K562 (cell line): ENCODE results near the gene C2CD4C. TPM values are rescaled to one million over a fixed set of nuclear protein-coding genes. Genes with fewer than 3 reads are reported as not detected.

Experiments
- ATAC-seq: fragments of 200-7000 bp; cut with Tn5 transposase; 3 replicates; pipeline ENCODE4 v1.9.1; 2020; ENCODE audit warnings: moderate library complexity
- BruUV-seq: library from RNA; stranded (reverse); fragments of 400-500 nt; replicated peaks from 2 replicates; lab custom pipeline; 2021; lab: Mats Ljungman, UMichigan
- CTCF ChIA-PET: fragments of 300-600 bp; formaldehyde crosslinking; extraction: SDS; loops from one replicate; lab custom pipeline; 2021; ENCODE audit warnings: low intra/inter-chr PET ratio; lab: Yijun Ruan, JAX
- POLR2A ChIA-PET: fragments of 300-600, 350-650 bp; sonication (Branson Sonifier 250); formaldehyde crosslinking; extraction: SDS; loops from one replicate; lab custom pipeline; 2021; ENCODE audit warnings: antibody characterized with exemption, inconsistent platforms; lab: Yijun Ruan, JAX
- DNase-seq, 4 experiments: peaks; one replicate each; pipeline versions ENCODE4 v3.0.0 to v3.0.0-alpha.2; 2011 to 2018; ENCODE audit warnings: low spot score in 3 of 4, mixed read lengths in 3 of 4; ENCODE audit errors: extremely low read depth in 1 of 4
- FAIRE-seq: peaks from 2 replicates; lab custom pipeline; 2011; peaks lifted over from hg19 to GRCh38; lab: Jason Lieb, UNC
- H2AFZ ChIP-seq: 2 replicates; pipeline ENCODE4 v1.6.0; 2011; ENCODE audit warnings: low read depth, low read length, control low read depth, inconsistent platforms
- H3K27ac ChIP-seq: fragments of 200-600 bp; 3 replicates; pipeline ENCODE4 v1.8.0; 2011; ENCODE audit warnings: low read depth, mild to moderate bottlenecking, control low read depth, inconsistent platforms, low read length, moderate library complexity, mixed read lengths; ENCODE audit errors: extremely low read depth
- H3K27me3 ChIP-seq, 2 experiments: fragments of 300-600 bp in 1 of 2; 2 replicates in 1 of 2; 3 replicates in 1 of 2; pipeline versions ENCODE4 v1.6.0 to v1.8.0; 2011; ENCODE audit warnings: inconsistent platforms in 2 of 2, low read length in 2 of 2, mild to moderate bottlenecking in 1 of 2, mixed read lengths in 1 of 2, moderate library complexity in 1 of 2; ENCODE audit not compliant: control insufficient read depth in 2 of 2, insufficient read depth in 2 of 2
- H3K36me3 ChIP-seq: fragments of 300-600 bp; 3 replicates; pipeline ENCODE4 v1.8.0; 2011; ENCODE audit warnings: mild to moderate bottlenecking, low read length, inconsistent platforms; ENCODE audit not compliant: control insufficient read depth, insufficient read depth
- H3K4me1 ChIP-seq, 2 experiments: fragments of 200-600 bp in 1 of 2; replicated peaks in 1 of 2; 2 replicates in 1 of 2; 3 replicates in 1 of 2; pipeline versions ENCODE4 v1.5.1 to v1.8.0; 2011; ENCODE audit warnings: inconsistent platforms in 2 of 2, low read length in 2 of 2, mild to moderate bottlenecking in 1 of 2, mixed read lengths in 1 of 2, moderate library complexity in 1 of 2; ENCODE audit not compliant: control insufficient read depth in 2 of 2, insufficient read depth in 2 of 2
- H3K4me2 ChIP-seq: 2 replicates; pipeline ENCODE4 v1.6.1; 2011; ENCODE audit warnings: low read length, control low read depth, inconsistent platforms, mixed read lengths; ENCODE audit not compliant: insufficient read depth
- H3K4me3 ChIP-seq: fragments of 200-600 bp; sonication (generic), shearing (Covaris generic); 2 replicates; pipeline ENCODE4 v1.5.1; 2016; ENCODE audit warnings: control low read depth, inconsistent platforms
- H3K79me2 ChIP-seq: fragments of 200-600 bp; 3 replicates; pipeline ENCODE4 v1.8.0; 2011; ENCODE audit warnings: low read length, inconsistent platforms; ENCODE audit not compliant: control insufficient read depth, insufficient read depth
- H3K9ac ChIP-seq, 2 experiments: 2 replicates each; pipeline versions ENCODE4 v1.6.0 to v1.6.1; 2011; ENCODE audit warnings: low read depth in 2 of 2, low read length in 2 of 2, control low read depth in 1 of 2, inconsistent platforms in 1 of 2, mild to moderate bottlenecking in 1 of 2, mixed read lengths in 1 of 2; ENCODE audit not compliant: insufficient read depth in 1 of 2
- H3K9me1 ChIP-seq: one replicate; pipeline ENCODE4 v1.6.0; 2011; ENCODE audit warnings: inconsistent platforms, mild to moderate bottlenecking, low read length, moderate library complexity; ENCODE audit not compliant: control insufficient read depth, insufficient read depth
- H3K9me3 ChIP-seq: replicated peaks from 2 replicates; pipeline ENCODE4 v1.5.1; 2011; ENCODE audit warnings: low read depth, low read length, inconsistent platforms; ENCODE audit not compliant: control insufficient read depth, insufficient read depth
- H4K20me1 ChIP-seq: replicated peaks from 2 replicates; pipeline ENCODE4 v1.6.1; 2011; ENCODE audit warnings: low read length, inconsistent platforms, mixed read lengths; ENCODE audit not compliant: control insufficient read depth, insufficient read depth
- CREB1 ChIP-seq, 2 experiments: sonication (generic) in 1 of 2; formaldehyde crosslinking in 1 of 2; IDR thresholded peaks; 2 replicates each; pipeline versions ENCODE4 v1.6.1 to v1.8.0; 2012 to 2022; ENCODE audit warnings: inconsistent platforms in 1 of 2, mild to moderate bottlenecking in 1 of 2, missing genetic modification reagents in 1 of 2, moderate library complexity in 1 of 2
- ELF2 ChIP-seq: fragments of 250-450 bp; sonication (Bioruptor Pico); IDR thresholded peaks from 2 replicates; pipeline ENCODE4 v1.5.0; 2021; ENCODE audit warnings: mild to moderate bottlenecking
- FIP1L1 ChIP-seq: fragments of 200-400 bp; formaldehyde crosslinking; IDR thresholded peaks from 2 replicates; pipeline ENCODE4 v1.6.1; 2018; ENCODE audit warnings: mild to moderate bottlenecking, low read depth, low read length; ENCODE audit not compliant: poor library complexity, severe bottlenecking
- FOXA3 ChIP-seq, 2 experiments: fragments of 450-650 bp in 1 of 2; sonication (generic) in 1 of 2; formaldehyde crosslinking; IDR thresholded peaks in 1 of 2; conservative IDR thresholded peaks in 1 of 2; 2 replicates each; pipeline versions ENCODE4 v1.4.0 to v1.8.0; 2020 to 2022; ENCODE audit warnings: mild to moderate bottlenecking in 2 of 2, missing genetic modification reagents in 1 of 2
- HDAC2 ChIP-seq: fragments of 450-650 bp; IDR thresholded peaks from 2 replicates; pipeline ENCODE4 v1.6.1; 2016; ENCODE audit warnings: mild to moderate bottlenecking
- MCM5 ChIP-seq: fragments of 450-650 bp; IDR thresholded peaks from 2 replicates; pipeline ENCODE4 v1.6.1; 2016; ENCODE audit warnings: low read depth
- PHF21A ChIP-seq: fragments of 450-650 bp; IDR thresholded peaks from 2 replicates; pipeline ENCODE4 v1.6.1; 2017; ENCODE audit warnings: low read depth, borderline replicate concordance
- RCOR1 ChIP-seq, 2 experiments: IDR thresholded peaks; 2 replicates each; pipeline ENCODE4 v1.6.1; 2012; ENCODE audit warnings: low read depth in 2 of 2, low read length in 2 of 2, borderline replicate concordance in 1 of 2, improper control_type of control experiment in 1 of 2
- RUNX1 ChIP-seq: sonication (generic); IDR thresholded peaks from 2 replicates; pipeline ENCODE4 v1.6.1; 2016; ENCODE audit warnings: antibody characterized with exemption, low read depth
- U2AF2 ChIP-seq: fragments of 200-400 bp; formaldehyde crosslinking; optimal IDR thresholded peaks from 2 replicates; pipeline ENCODE3; 2017; ENCODE audit warnings: low read depth, mild to moderate bottlenecking, low read length
- WGBS: fragments of 100-300 bp; shearing (Covaris generic); methylation state at CpG from one replicate; pipeline ENCODE4 v1.1.6; 2016; ENCODE audit warnings: low coverage, mixed read lengths; ENCODE audit not compliant: insufficient coverage; ENCODE audit errors: missing lambda C conversion rate; 5-methylcytosine and 5-hydroxymethylcytosine counted together
- in situ Hi-C: fragments of 300-500 bp; cut with MboI; formaldehyde crosslinking; loops from 4 replicates; pipeline ENCODE4 v1.15.0; 2018; ENCODE audit warnings: inconsistent platforms, mixed read lengths
- intact Hi-C: fragments of 100-400 bp; cut with micrococcal nuclease; formaldehyde crosslinking; loops from 2 replicates; pipeline ENCODE4 v1.14.2; 2022
- polyA plus RNA-seq, 8 experiments: library from polyadenylated mRNA; depleted of rRNA in 4 of 8; stranded (reverse) in 5 of 8; unstranded in 3 of 8; fragments of >200 nt; fragmentation: Nextera tagmentation in 2 of 8; fragmentation: Illumina TruSeq in 1 of 8; extraction: Ambion mirVana in 2 of 8; extraction: Trizol in 1 of 8; gene quantifications; 2 replicates each; pipeline versions ENCODE4 v1.2.1 to v1.2.3, GENCODE V29; 2011 to 2014; ENCODE audit warnings: inconsistent platforms in 1 of 8, missing spikeins in 1 of 8
- total RNA-seq, 7 experiments: library from RNA; depleted of rRNA in 6 of 7; stranded (reverse); fragments of >200 nt in 6 of 7; fragmentation: Illumina TruSeq in 2 of 7; extraction: Trizol in 2 of 7; gene quantifications; 2 replicates each; pipeline versions ENCODE4 v1.2.1 to v1.2.3, GENCODE V29; 2011 to 2021; ENCODE audit warnings: low replicate concordance in 1 of 7

C2CD4C gene
- total and polyA plus RNA-seq, 9 of the 15 experiments (the other 6 are each of a cell fraction or from before 2014, with no cell fraction given): 0.01 to 0.07 TPM; not detected in 7

DNA sequence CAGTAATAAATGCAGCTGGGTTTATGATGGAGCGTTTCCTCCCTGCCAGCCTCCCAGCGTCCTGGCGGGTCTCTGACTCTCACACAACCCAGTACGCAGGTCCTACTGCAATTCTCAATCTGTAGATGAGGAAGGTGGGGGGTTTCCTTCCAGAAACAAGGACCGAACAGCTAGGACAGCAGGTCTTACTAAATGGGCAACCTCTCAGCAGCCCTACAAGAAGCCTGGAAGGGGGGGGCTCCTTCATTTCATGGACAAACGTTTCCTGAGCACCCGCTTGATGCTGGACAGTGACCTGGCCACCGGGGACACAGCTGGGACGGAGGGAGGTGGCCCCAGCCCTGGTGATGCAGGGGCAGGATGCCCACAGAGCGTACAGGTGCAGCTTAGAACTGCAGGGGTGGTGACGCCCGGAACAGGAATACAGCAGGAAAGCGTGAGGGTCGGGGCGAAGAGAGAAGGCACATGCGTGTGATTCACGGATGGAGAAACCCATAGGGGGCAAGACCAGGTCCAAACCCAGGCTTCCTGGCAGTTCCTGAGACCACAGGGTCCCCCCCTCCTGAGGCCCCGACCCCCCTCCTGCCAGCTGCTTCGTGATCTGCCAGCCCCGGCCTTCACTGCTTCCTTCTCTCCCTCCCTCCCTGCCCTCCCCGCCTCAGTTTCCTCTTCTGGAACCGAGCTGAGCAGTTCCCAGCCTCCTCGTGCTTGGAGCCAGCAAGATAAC is 732 bp upstream of the C2CD4C start:
- FAIRE-seq (no peak), DNase-seq (peak in 1 of 4 experiments; percentile 13), ATAC-seq (no peak)
- Histone ChIP-seq H3K79me2 (no peaks in the 10 kb centered on the region), H4K20me1 (0 out of 2 replicates have a peak, but pooled peaks cover 9% of the 10 kb centered on the region), H3K9me1 (no peaks in the 10 kb centered on the region), H3K4me3 (no peak overlapping the region), H3K36me3 (no peaks in the 10 kb centered on the region), H3K27ac (no peak overlapping the region), H3K9ac (0 out of 4 replicates have a peak overlapping the region, but pooled peaks of 1 of the 2 experiments have one; percentile 10), H3K27me3 (peaks cover 31 to 73% of the 10 kb centered on the region in 2 experiments), H3K4me2 (no peak overlapping the region; the same call in 1 of the 2 replicates), H3K9me3 (no peaks in the 10 kb centered on the region), H2AFZ (no peak overlapping the region), H3K4me1 (peaks cover 3 to 65% of the 10 kb centered on the region in 2 experiments; a peak in 2 of 5 replicates)
- no TSS peak for BruUV-seq
- intact Hi-C loops: no loop called here
- ChIA-PET POLR2A (interaction anchor here (0.9 kb wide), 1 partner anchor 51 kb away, joined by 3 read pairs; the partner anchor contains the start of gene SHC2), CTCF (no interaction called here)
- in situ Hi-C loops: no loop called here
- WGBS: 5% methylated on average over 20 of the region's 23 CpGs
- TF ChIP-seq CREB1 (IDR thresholded peaks at IDR 0.05) (no peak), CREB1 (CRISPR knock-in tag; IDR thresholded peaks at IDR 0.05) (0 out of 2 replicates have a peak, but pooled peaks have one; percentile 17), RCOR1 (IDR thresholded peaks at IDR 0.05; ENCODE audit: borderline replicate concordance in 1 of 2, low read depth in 2 of 2, low read length in 2 of 2) (no peak), FOXA3 (CRISPR knock-in tag; conservative IDR thresholded peaks at IDR 0.05 in 1 of 2, IDR thresholded peaks at IDR 0.05 in 1 of 2) (no peak), PHF21A (no peak), U2AF2 (no peak), FIP1L1 (no peak), HDAC2 (no peak), ELF2 (no peak), MCM5 (no peak), RUNX1 (no peak)
